Upper lobe of right lung (tissue), 1 donor: ENCODE data around the gene ZNF491. TPM values are rescaled to one million over a fixed set of nuclear protein-coding genes. Genes with fewer than 3 reads are reported as not detected.
"Not testable (repeated sequence)": the region's sequence is repeated elsewhere in the genome, so short reads cannot be mapped to it uniquely, and the experiment has no call there.

Experiments
- ATAC-seq: fragments of 200-7000 bp; cut with Tn5 transposase; one replicate; pipeline ENCODE4 v1.9.1; 2020; ENCODE audit warnings: mild to moderate bottlenecking, moderate library complexity
- DNase-seq: peaks from one replicate; pipeline ENCODE4 v3.0.0-alpha.2; 2020
- H3K27ac ChIP-seq: fragments of 200-600 bp; one replicate; pipeline ENCODE4 v1.8.0; 2022
- H3K27me3 ChIP-seq: fragments of 200-600 bp; one replicate; pipeline ENCODE4 v1.8.0; 2022; ENCODE audit warnings: mild to moderate bottlenecking
- H3K36me3 ChIP-seq: fragments of 200-600 bp; one replicate; pipeline ENCODE4 v1.8.0; 2022
- H3K4me1 ChIP-seq: fragments of 200-600 bp; one replicate; pipeline ENCODE4 v1.8.0; 2022
- H3K4me3 ChIP-seq: fragments of 200-600 bp; one replicate; pipeline ENCODE4 v1.8.0; 2022; ENCODE audit warnings: mild to moderate bottlenecking
- H3K9me3 ChIP-seq: fragments of 200-600 bp; one replicate; pipeline ENCODE4 v1.8.0; 2022
- intact Hi-C: fragments of 100-400 bp; cut with DNase I; formaldehyde crosslinking; loops from one replicate; pipeline ENCODE4 v1.11.0; 2022
- total RNA-seq: library from RNA; stranded (reverse); fragmentation: NEBNext Ultra II Directional; extraction: Animal tissue kit (Norgen Biotek cat#: 25700); gene quantifications from one replicate; pipeline ENCODE4 v1.2.1, GENCODE V29; 2021
- TF ChIP-seq, protein P1 (sequence below): fragments of 200-600 bp; IDR thresholded peaks from one replicate; pipeline ENCODE4 v1.8.0; 2022; ENCODE audit warnings: antibody characterized with exemption
- donor health status: DM: no; HTN: yes; CAD: no; lungs with severe emphysema.

Gene ZNF491
- total RNA-seq, 1 donor from 2014 or later = 1.9 TPM

GRCh38 chr19:11848594-11849469, 50.5 kb downstream of the ZNF491 start, which contains the start of gene ZNF439:
ZNF439 (plus strand) TSS chr19:11848726; CDS start chr19:11848868, 142 bp downstream.
- TF ChIP-seq, protein P1, sequence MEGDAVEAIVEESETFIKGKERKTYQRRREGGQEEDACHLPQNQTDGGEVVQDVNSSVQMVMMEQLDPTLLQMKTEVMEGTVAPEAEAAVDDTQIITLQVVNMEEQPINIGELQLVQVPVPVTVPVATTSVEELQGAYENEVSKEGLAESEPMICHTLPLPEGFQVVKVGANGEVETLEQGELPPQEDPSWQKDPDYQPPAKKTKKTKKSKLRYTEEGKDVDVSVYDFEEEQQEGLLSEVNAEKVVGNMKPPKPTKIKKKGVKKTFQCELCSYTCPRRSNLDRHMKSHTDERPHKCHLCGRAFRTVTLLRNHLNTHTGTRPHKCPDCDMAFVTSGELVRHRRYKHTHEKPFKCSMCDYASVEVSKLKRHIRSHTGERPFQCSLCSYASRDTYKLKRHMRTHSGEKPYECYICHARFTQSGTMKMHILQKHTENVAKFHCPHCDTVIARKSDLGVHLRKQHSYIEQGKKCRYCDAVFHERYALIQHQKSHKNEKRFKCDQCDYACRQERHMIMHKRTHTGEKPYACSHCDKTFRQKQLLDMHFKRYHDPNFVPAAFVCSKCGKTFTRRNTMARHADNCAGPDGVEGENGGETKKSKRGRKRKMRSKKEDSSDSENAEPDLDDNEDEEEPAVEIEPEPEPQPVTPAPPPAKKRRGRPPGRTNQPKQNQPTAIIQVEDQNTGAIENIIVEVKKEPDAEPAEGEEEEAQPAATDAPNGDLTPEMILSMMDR = no peak

GRCh38 chr19:11850289-11850688, 52.0 kb downstream of the ZNF491 start:
- intact Hi-C loops, H3K27ac ChIP-seq, DNase-seq, H3K27me3 ChIP-seq, ATAC-seq, H3K9me3 ChIP-seq, H3K36me3 ChIP-seq, H3K4me3 ChIP-seq: not testable (repeated sequence)
- H3K4me1 ChIP-seq = peaks cover 10% of the 10 kb centered on the region

More at GRCh38 chr19:11848594-11849469, 50.5 kb downstream of the ZNF491 start, which contains the start of gene ZNF439:
- no peaks in the 10 kb centered on the region for H3K27me3 ChIP-seq
- peak; percentile 96 for DNase-seq
- no peaks in the 10 kb centered on the region for H3K9me3 ChIP-seq
- peak within 1 kb of the TSS; percentile 71 for H3K27ac ChIP-seq
- H3K4me3 ChIP-seq = peak within 1 kb of the TSS; percentile 83
- no peaks in the 10 kb centered on the region for H3K36me3 ChIP-seq
- intact Hi-C loops = no loop called here
- H3K4me1 ChIP-seq = peaks cover 10% of the 10 kb centered on the region
- peak; percentile 100 for ATAC-seq

DNA sequence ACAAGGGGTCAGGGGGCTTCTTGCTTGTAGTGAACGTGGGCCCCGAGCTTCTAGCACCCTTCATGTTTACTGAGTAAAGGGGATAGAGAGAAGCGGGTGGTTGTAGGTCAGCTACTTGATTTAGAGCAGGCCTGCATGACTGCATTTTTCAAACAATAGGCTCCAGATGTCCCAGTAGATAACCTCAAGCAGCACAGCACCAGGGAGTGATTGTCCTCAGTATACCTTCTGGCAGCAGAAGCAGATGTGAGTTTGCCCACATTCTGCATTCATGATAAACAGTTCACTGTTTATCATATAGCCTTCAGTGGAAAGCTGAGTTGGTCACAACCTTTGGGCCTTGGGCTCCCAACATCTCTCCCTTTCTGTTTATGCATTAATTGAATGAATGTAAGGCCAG, 55.0 kb downstream of the ZNF491 start:
- H3K4me3 ChIP-seq = no peak overlapping the region
- H3K4me1 ChIP-seq = peaks cover 10% of the 10 kb centered on the region
- no peak for DNase-seq
- H3K9me3 ChIP-seq = no peaks in the 10 kb centered on the region
- no peaks in the 10 kb centered on the region for H3K27me3 ChIP-seq
- no peaks in the 10 kb centered on the region for H3K36me3 ChIP-seq
- no peak for ATAC-seq
- intact Hi-C loops = no loop called here
- TF ChIP-seq, protein P1 = no peak
- H3K27ac ChIP-seq = no peak overlapping the region

DNA sequence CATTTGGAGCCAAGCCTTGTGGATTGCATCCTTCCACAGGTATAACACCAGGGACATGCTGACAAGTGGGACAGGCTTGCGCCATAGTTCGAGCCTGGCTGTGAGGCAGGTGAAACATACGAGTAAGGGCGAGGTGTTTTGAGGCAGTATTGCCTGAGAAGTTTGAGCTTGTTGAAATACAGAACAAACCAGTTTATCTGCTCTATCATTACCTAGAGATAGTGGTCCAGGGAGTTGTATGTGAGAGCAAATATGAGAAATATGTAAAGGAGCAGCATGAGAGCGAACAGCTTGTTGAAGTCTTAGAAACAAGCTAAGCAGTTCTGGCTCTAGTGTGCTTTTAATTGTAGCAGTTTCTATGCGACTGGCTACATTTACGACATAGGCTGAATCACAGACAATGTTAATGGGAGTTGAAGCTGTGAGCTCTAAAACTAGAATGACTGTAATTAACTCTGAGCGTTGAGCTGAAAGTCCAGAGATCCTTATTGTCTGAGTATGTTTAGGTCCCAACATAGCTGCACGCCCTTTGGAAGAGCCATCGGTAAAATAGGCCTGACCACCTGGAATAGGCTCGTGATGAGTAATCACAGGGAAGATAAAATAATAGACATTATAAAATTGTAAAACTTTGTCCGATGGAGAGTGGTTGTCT, 58.4 kb downstream of the ZNF491 start:
- no peaks in the 10 kb centered on the region for H3K36me3 ChIP-seq
- ATAC-seq (peak; percentile 92), DNase-seq (peak; percentile 77)
- H3K4me3 ChIP-seq = no peak overlapping the region
- H3K4me1 ChIP-seq = no peaks in the 10 kb centered on the region
- H3K27ac ChIP-seq = peak overlapping the region; percentile 63
- TF ChIP-seq, protein P1 = no peak
- H3K27me3 ChIP-seq = no peaks in the 10 kb centered on the region
- intact Hi-C loops = no loop called here
- H3K9me3 ChIP-seq = no peaks in the 10 kb centered on the region

Other genes with a start within 250 kb of the ZNF491 start
- gene ELOF1, start 239.3 kb upstream of the ZNF491 start, total RNA-seq = 44.3 TPM
- 429 TPM for gene ACP5, start 220.9 kb upstream of the ZNF491 start, total RNA-seq
- 11.6 TPM for gene ZNF627, start 201.0 kb upstream of the ZNF491 start, total RNA-seq
- 5.6 TPM for gene ZNF823, start 59.6 kb upstream of the ZNF491 start, total RNA-seq
- gene ZNF441, start 31.5 kb upstream of the ZNF491 start, total RNA-seq = 10.0 TPM
- gene ZNF440, start 15.8 kb downstream of the ZNF491 start, total RNA-seq = 12.4 TPM
- gene ZNF439, start 50.2 kb downstream of the ZNF491 start, total RNA-seq = 9.4 TPM
- 12.2 TPM for gene ZNF69, start 89.3 kb downstream of the ZNF491 start, total RNA-seq
- gene ZNF700, start 126.6 kb downstream of the ZNF491 start, total RNA-seq = 10.9 TPM
- gene ZNF763, start 166.5 kb downstream of the ZNF491 start, total RNA-seq = 5.2 TPM
- 5.1 TPM for gene ZNF433, start 237.2 kb downstream of the ZNF491 start, total RNA-seq